ENCODE results near the gene RAB10.

GRCh38 chr2:26001743-26002351 is 32.0 kb upstream of the RAB10 start:
- TF ChIP-seq CTCF (conservative IDR thresholded peaks at IDR 0.05; ENCODE audit: low read depth, low read length) (no peak), EZH2 (IDR thresholded peaks at IDR 0.05; ENCODE audit: borderline replicate concordance, low read depth, low read length, poor library complexity, severe bottlenecking) (no peak)
